ENCODE data around the gene FARP1.

- TF ChIP-seq RNF2 (IDR thresholded peaks at IDR 0.05; ENCODE audit: borderline replicate concordance, low read depth), result no peak
- no peak for TF ChIP-seq CTCF (IDR thresholded peaks at IDR 0.05)
- no peak for TF ChIP-seq ELK1 (IDR thresholded peaks at IDR 0.05; ENCODE audit: low read depth, low read length)
Measured at GRCh38 chr13:98110749-98111148, 32.1 kb upstream of the FARP1 start.

Measured in A549 (cell line).